Stomach (tissue), 4 donors: ENCODE data around the gene CLCN6.
A peak's percentile ranks its signal among the peaks of the same experiment; 100 is the strongest.

ENCODE experiments used
- CTCF ChIP-seq, 7 experiments: fragments of 450-650 bp in 4 of 7; fragments of 200-600 bp in 3 of 7; sonication (generic) in 3 of 7; IDR thresholded peaks; one replicate each; pipeline ENCODE4 v1.5.1; 2016 to 2019; ENCODE audit warnings: antibody characterized with exemption in 7 of 7, control low read depth in 2 of 7, mild to moderate bottlenecking in 1 of 7
- POLR2AphosphoS5 ChIP-seq, 3 donors: sonication (generic); formaldehyde crosslinking; IDR thresholded peaks; one replicate each; pipeline ENCODE4 v1.6.1; 2016; ENCODE audit warnings: antibody characterized with exemption in 3 of 3

- TF ChIP-seq POLR2AphosphoS5 (IDR thresholded peaks at IDR 0.05) (peak; percentile 92 to 97 (median 97)), CTCF (IDR thresholded peaks at IDR 0.05) (no peak)
Observed at GRCh38 chr1:11790880-11791715, 14.9 kb upstream of the CLCN6 start.
